ENCODE measurements around the gene ALPI. TPM values are rescaled to one million over a fixed set of nuclear protein-coding genes. Genes with fewer than 3 reads are reported as not detected.
"Not testable (repeated sequence)": the region's sequence is repeated elsewhere in the genome, so short reads cannot be mapped to it uniquely, and the experiment has no call there.

The ALPI gene
- not detected for total RNA-seq
- not detected for polyA plus RNA-seq
- long read RNA-seq, donor 1: 0 reads
- long read RNA-seq, donor 2: 0 reads
- long read RNA-seq, donor 3: 0 reads
- long read RNA-seq, donor 4: 0 reads

DNA sequence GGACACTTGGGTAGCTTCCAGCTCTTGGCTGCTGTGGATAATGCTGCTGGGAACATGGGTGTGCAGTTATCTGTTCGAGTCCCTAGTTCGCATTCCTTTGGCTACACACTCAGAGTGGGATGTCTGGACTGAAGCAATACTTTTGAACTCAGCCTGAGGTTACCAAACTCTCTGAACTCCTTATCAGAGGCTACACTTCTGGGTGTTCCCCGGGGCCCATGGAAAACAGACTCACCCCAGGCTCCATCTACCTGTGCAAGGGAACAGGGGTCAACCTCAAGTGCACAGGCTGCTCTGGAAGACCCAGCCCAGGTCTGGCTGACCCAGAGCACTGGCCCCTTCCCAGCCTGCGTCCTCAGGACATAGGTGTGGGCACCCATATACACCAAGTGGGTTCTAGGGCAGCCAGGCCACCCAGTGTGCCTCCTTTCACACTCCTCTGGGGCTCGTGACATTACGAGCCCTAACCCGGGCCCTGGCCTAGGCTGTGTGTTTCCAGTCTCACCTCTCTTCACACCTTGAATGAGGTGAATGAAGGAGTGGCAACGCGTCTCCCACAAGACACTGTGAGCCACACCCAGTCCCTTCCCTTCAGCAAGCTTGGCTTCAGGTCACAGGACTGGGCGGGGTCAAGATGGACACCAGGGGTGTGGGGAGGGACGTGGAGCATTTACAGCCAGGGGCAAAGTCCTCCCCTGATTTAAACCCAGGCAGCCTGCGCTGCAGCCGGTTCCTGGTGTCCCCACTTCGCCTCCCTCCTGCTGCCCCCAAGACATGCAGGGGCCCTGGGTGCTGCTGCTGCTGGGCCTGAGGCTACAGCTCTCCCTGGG, at the start of gene ALPI:
Gene ALPI, plus strand, starts transcription at position 728 of the 830 bp plus-strand sequence. Its CDS starts 47 bp downstream, at position 775.
- no peaks in the 10 kb centered on the region for H3K9me3 ChIP-seq (ENCODE audit: control insufficient read depth, low read length)
- no peaks in the 10 kb centered on the region for H3K27me3 ChIP-seq (ENCODE audit: control insufficient read depth, insufficient read depth)
- ATAC-seq (no peak), DNase-seq (no peak)
- intact Hi-C loops (cut with DNase I): no loop called here
- H3K4me1 ChIP-seq (ENCODE audit: control insufficient read depth, insufficient read depth, low read length): no peaks in the 10 kb centered on the region
- 78% methylated on average over 14 of the region's 14 CpGs for WGBS
- no peak within 1 kb of the TSS for H3K4me3 ChIP-seq (ENCODE audit: low read length)
- no peak within 1 kb of the TSS for H3K27ac ChIP-seq (ENCODE audit: low read length)

DNA sequence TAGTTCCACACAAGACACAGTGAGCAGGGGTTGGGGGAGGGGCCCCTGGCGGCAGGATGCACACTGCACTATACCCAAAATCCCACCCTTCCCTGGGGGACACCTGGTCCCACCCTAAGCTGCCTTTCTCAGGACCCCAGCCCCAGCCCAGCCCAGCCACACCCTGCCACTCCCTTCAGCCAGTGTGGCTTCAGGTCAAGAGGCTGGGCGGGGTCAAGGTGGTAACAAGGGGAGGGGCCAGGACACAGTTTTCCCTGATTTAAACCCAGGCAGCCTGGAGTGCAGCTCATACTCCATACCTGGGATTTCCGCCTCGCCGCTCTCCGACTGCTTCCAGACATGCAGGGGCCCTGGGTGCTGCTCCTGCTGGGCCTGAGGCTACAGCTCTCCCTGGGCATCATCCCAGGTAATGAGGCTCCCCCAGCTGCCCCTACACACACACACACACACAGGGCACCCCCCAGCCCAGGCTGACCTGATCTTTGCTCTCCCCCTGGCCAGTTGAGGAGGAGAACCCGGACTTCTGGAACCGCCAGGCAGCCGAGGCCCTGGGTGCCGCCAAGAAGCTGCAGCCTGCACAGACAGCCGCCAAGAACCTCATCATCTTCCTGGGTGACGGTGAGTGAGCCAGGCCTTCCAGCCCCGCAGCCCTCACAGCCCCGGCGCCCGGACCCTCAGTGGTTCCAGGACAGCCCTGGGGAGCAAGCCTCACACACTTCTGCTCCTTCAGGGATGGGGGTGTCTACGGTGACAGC, 49.2 kb upstream of the ALPI start, which contains the start of gene ALPG:
Gene ALPG, plus strand, starts transcription at position 289 of the 755 bp plus-strand sequence. Its CDS starts 51 bp downstream, at position 340.
- Histone ChIP-seq H3K4me1 (ENCODE audit: control insufficient read depth, insufficient read depth, low read length) (no peaks in the 10 kb centered on the region), H3K9me3 (ENCODE audit: control insufficient read depth, low read length) (no peaks in the 10 kb centered on the region), H3K27ac (ENCODE audit: low read length) (no peak within 1 kb of the TSS), H3K4me3 (ENCODE audit: low read length) (no peak within 1 kb of the TSS), H3K27me3 (ENCODE audit: control insufficient read depth, insufficient read depth) (no peaks in the 10 kb centered on the region)
- no peak for DNase-seq
- 88% methylated on average over 17 of the region's 17 CpGs for WGBS
- ATAC-seq: no peak
- intact Hi-C loops (cut with DNase I): no loop called here

DNA sequence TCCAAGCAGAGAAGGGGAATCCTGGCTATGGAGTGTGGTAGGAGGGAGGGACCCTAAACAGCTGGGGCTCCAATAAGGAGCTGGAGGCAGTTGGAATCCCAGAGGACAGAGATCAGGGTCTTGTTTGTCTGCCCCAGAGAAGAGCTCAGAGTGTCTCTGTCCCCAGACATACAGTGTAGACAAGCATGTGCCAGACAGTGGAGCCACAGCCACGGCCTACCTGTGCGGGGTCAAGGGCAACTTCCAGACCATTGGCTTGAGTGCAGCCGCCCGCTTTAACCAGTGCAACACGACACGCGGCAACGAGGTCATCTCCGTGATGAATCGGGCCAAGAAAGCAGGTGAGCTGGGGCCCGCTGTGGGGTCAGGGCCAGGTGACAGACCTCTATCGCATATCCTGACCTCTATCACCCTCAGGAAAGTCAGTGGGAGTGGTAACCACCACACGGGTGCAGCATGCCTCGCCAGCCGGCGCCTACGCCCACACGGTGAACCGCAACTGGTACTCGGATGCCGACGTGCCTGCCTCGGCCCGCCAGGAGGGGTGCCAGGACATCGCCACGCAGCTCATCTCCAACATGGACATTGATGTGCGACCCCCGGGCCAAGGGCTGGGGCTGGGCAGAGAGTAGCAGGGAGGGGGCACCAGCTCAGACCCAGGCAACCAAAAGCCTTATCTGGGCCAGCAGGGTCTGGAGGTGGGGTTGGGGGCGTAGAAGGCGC, 48.4 kb upstream of the ALPI start:
- DNase-seq; H3K27me3 ChIP-seq (ENCODE audit: control insufficient read depth, insufficient read depth); H3K4me1 ChIP-seq (ENCODE audit: control insufficient read depth, insufficient read depth, low read length); H3K9me3 ChIP-seq (ENCODE audit: control insufficient read depth, low read length); H3K4me3 ChIP-seq (ENCODE audit: low read length); H3K27ac ChIP-seq (ENCODE audit: low read length); intact Hi-C loops (cut with DNase I): not testable (repeated sequence)
- peak; percentile 31 to 35 for ATAC-seq
- 91% methylated on average over 28 of the region's 30 CpGs for WGBS

DNA sequence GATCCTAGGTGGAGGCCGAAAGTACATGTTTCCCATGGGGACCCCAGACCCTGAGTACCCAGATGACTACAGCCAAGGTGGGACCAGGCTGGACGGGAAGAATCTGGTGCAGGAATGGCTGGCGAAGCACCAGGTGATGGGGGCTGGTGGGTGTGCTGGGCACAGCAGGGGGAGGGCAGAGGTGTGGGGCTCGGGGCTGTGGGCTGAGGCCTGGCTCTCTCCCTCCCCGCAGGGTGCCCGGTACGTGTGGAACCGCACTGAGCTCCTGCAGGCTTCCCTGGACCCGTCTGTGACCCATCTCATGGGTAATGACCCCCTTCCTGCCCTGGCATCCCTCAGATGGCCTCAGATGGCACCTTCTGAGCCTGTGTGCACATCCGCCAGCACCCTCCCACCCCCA, 47.7 kb upstream of the ALPI start:
- DNase-seq; H3K27me3 ChIP-seq (ENCODE audit: control insufficient read depth, insufficient read depth); H3K4me3 ChIP-seq (ENCODE audit: low read length); H3K9me3 ChIP-seq (ENCODE audit: control insufficient read depth, low read length); ATAC-seq; H3K4me1 ChIP-seq (ENCODE audit: control insufficient read depth, insufficient read depth, low read length); H3K27ac ChIP-seq (ENCODE audit: low read length); intact Hi-C loops (cut with DNase I): not testable (repeated sequence)
- 85% methylated on average over 10 of the region's 10 CpGs for WGBS

DNA sequence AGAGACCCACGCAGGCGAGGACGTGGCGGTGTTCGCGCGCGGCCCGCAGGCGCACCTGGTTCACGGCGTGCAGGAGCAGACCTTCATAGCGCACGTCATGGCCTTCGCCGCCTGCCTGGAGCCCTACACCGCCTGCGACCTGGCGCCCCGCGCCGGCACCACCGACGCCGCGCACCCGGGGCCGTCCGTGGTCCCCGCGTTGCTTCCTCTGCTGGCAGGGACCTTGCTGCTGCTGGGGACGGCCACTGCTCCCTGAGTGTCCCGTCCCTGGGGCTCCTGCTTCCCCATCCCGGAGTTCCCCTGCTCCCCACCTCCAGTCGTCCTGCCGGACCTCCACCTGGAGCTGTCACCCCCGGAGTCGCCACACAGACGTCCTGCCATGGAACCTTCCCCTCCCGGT, 46.3 kb upstream of the ALPI start:
- H3K27ac ChIP-seq (ENCODE audit: low read length); H3K9me3 ChIP-seq (ENCODE audit: control insufficient read depth, low read length); ATAC-seq; H3K4me1 ChIP-seq (ENCODE audit: control insufficient read depth, insufficient read depth, low read length); H3K27me3 ChIP-seq (ENCODE audit: control insufficient read depth, insufficient read depth); DNase-seq; intact Hi-C loops (cut with DNase I); H3K4me3 ChIP-seq (ENCODE audit: low read length): not testable (repeated sequence)
- WGBS: 54% methylated on average over 32 of the region's 40 CpGs

DNA sequence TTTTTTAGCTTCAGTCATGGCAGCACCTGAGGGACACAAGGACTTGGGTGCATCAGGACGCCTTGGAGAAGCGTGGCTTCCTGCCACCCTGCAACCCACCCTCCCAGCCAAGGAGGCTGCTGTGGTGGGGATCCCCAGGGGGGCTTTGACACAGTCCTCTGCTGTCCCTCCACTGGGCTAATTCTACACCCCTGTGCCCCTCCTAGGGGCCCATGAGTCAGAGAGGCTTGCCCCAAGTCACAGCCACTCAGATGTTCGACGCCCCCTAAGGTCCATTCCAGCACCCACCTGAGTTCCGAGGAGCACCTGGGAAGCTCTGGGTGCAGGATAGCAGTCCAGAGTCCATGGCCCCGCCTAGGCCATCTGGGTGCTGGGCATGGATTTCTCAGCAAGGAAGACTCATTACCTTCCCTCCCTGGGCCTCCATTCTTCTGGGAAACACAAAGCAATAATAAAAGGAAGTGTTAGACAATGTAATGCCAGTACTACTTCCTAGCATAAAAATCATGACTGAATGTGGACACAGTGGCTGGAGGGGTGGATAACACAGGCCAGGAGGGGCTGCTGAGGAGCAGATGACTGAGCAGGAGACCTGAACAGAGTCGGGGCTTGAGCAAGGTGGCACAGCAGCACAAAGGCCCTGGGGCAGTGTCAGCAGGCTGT, 45.6 kb upstream of the ALPI start:
- Histone ChIP-seq H3K27me3 (ENCODE audit: control insufficient read depth, insufficient read depth) (no peaks in the 10 kb centered on the region), H3K9me3 (ENCODE audit: control insufficient read depth, low read length) (no peaks in the 10 kb centered on the region), H3K4me3 (ENCODE audit: low read length) (no peak overlapping the region), H3K27ac (ENCODE audit: low read length) (no peak overlapping the region), H3K4me1 (ENCODE audit: control insufficient read depth, insufficient read depth, low read length) (no peaks in the 10 kb centered on the region)
- intact Hi-C loops (cut with DNase I): no loop called here
- DNase-seq (no peak), ATAC-seq (no peak)
- WGBS: 81% methylated on average over 7 of the region's 7 CpGs

DNA sequence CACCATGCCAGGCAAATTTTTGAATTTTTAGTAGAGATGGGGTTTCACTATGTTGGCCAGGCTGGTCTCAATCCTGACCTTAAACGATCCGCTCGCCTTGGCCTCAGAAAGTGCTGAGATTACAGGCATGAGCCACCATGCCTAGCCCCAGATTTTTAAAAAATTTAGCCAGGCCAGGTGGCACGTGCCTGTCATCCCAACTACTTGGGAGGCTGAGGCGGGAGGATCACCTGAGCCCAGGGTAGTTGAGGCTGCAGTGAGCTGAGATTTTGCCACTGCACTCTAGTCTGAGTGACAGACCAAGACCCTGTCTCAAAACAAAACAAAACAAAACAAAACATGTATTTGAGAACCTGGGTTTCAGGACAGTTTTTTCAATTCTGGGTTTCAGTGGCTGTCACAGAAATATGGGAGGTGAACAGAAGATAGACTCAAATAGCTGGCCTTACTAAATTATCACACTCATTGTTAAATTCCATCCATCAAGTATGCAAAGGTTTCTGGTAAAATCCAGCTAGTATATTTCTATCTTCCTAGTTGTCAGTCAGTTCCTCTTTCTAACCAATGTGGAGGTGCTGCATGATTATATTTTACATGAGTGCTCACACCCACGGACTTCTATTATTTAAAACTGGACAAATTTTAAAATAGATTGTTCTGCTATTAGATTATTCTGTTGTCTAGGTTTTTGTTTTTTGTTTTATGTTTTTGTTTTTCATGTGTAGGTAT, 43.9 kb upstream of the ALPI start:
- intact Hi-C loops (cut with DNase I): no loop called here
- no peaks in the 10 kb centered on the region for H3K4me1 ChIP-seq (ENCODE audit: control insufficient read depth, insufficient read depth, low read length)
- no peaks in the 10 kb centered on the region for H3K9me3 ChIP-seq (ENCODE audit: control insufficient read depth, low read length)
- H3K27me3 ChIP-seq (ENCODE audit: control insufficient read depth, insufficient read depth): no peaks in the 10 kb centered on the region
- no peak overlapping the region for H3K27ac ChIP-seq (ENCODE audit: low read length)
- no peak overlapping the region for H3K4me3 ChIP-seq (ENCODE audit: low read length)
- WGBS: 85% methylated on average over 6 of the region's 6 CpGs
- ATAC-seq: no peak
- no peak for DNase-seq

DNA sequence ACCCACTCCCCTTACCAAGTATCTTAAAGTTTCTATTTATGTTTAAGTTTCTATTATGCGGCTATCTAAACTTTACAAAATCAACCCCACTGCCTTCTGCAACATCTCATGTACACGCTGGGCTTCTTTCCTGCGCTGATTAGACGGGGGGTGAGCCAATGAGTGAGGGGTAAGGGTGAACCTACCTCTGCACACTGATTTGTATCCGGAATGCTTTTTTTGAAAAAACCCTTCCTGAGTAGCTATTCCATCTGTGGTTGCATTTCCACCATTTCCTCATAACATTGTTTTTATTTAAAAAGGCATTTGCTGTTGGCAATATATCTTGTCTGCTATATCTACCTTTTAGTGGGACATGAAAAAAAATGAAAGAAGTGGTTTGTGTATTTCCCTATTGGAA, 43.0 kb upstream of the ALPI start:
- Histone ChIP-seq H3K27me3 (ENCODE audit: control insufficient read depth, insufficient read depth) (no peaks in the 10 kb centered on the region), H3K27ac (ENCODE audit: low read length) (no peak overlapping the region), H3K4me3 (ENCODE audit: low read length) (no peak overlapping the region), H3K4me1 (ENCODE audit: control insufficient read depth, insufficient read depth, low read length) (no peaks in the 10 kb centered on the region), H3K9me3 (ENCODE audit: control insufficient read depth, low read length) (no peaks in the 10 kb centered on the region)
- intact Hi-C loops (cut with DNase I): no loop called here
- DNase-seq (no peak), ATAC-seq (no peak)
- 49% methylated on average over 5 of the region's 5 CpGs for WGBS

DNA sequence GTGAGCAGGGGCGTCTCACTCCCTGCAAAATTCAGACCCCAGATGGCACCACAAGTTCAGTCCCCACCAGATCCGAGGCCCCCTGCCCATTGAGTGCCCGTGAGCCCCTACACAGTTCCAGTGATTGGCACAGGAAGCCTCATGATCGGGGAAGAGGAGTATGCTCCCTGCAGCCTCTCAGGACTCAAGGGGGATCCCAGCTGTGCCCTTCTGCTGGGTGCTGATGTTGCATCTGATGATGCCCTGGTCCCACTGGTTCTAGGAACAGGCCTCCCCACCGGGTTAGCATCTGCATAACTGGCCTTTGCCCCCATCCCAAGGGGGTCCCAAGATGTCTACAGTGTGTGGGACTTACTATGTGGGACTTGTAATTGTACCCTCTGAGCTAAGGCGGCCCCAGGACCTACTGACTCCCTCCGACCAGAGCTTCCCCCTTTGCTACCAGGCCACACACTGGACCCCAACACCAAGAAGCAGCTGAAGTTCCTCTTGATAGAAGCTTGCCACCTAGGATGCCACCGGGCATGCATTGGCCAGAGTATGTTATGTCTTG, 40.7 kb upstream of the ALPI start:
- no peak for ATAC-seq

More for the DNA sequence above, 40.7 kb upstream of the ALPI start:
- Histone ChIP-seq H3K4me1 (ENCODE audit: control insufficient read depth, insufficient read depth, low read length) (no peaks in the 10 kb centered on the region), H3K27ac (ENCODE audit: low read length) (no peak overlapping the region), H3K27me3 (ENCODE audit: control insufficient read depth, insufficient read depth) (no peaks in the 10 kb centered on the region), H3K9me3 (ENCODE audit: control insufficient read depth, low read length) (no peaks in the 10 kb centered on the region), H3K4me3 (ENCODE audit: low read length) (no peak overlapping the region)
- 87% methylated on average over 8 of the region's 8 CpGs for WGBS
- intact Hi-C loops (cut with DNase I): no loop called here
- no peak for DNase-seq

Measured in right cardiac atrium (tissue), 5 donors.